H9 (cell line): ENCODE data around the gene SELENOF. TPM values are rescaled to one million over a fixed set of nuclear protein-coding genes. Genes with fewer than 3 reads are reported as not detected.

Experiments
- DNase-seq: peaks from one replicate; pipeline ENCODE4 v3.0.0-alpha.2; 2017
- H2AFZ ChIP-seq: one replicate; pipeline ENCODE4 v1.6.1; 2013; ENCODE audit warnings: mild to moderate bottlenecking, low read length, control low read depth, moderate library complexity
- H2AK5ac ChIP-seq: 2 replicates; pipeline ENCODE4 v1.6.1; 2013; ENCODE audit warnings: low read length, control low read depth, mixed read lengths; ENCODE audit not compliant: insufficient read length
- H2BK120ac ChIP-seq: one replicate; pipeline ENCODE4 v1.6.1; 2013; ENCODE audit warnings: low read depth, mild to moderate bottlenecking, low read length, control low read depth, inconsistent platforms; ENCODE audit not compliant: poor library complexity, severe bottlenecking
- H2BK12ac ChIP-seq: 2 replicates; pipeline ENCODE4 v1.6.1; 2013; ENCODE audit warnings: low read length, control low read depth, mixed read lengths, low read depth; ENCODE audit not compliant: insufficient read length
- H2BK15ac ChIP-seq: 2 replicates; pipeline ENCODE4 v1.6.1; 2013; ENCODE audit warnings: low read depth, low read length, control low read depth
- H2BK20ac ChIP-seq: one replicate; pipeline ENCODE4 v1.6.1; 2013; ENCODE audit warnings: low read depth, mild to moderate bottlenecking, low read length, control low read depth, inconsistent platforms; ENCODE audit not compliant: poor library complexity, severe bottlenecking
- H2BK5ac ChIP-seq: 2 replicates; pipeline ENCODE4 v1.6.1; 2013; ENCODE audit warnings: low read length, control low read depth, mixed read lengths; ENCODE audit not compliant: insufficient read length
- H3K14ac ChIP-seq: 2 replicates; pipeline ENCODE4 v1.6.1; 2013; ENCODE audit warnings: low read length, control low read depth; ENCODE audit not compliant: insufficient read depth
- H3K18ac ChIP-seq: 2 replicates; pipeline ENCODE4 v1.6.1; 2013; ENCODE audit warnings: low read depth, mild to moderate bottlenecking, mixed read lengths, low read length, control low read depth; ENCODE audit not compliant: insufficient read length
- H3K23ac ChIP-seq: 2 replicates; pipeline ENCODE4 v1.6.1; 2013; ENCODE audit warnings: low read length, control low read depth, mixed read lengths, low read depth; ENCODE audit not compliant: insufficient read length
- H3K23me2 ChIP-seq: 2 replicates; pipeline ENCODE4 v1.6.1; 2013; ENCODE audit warnings: low read depth, mild to moderate bottlenecking, mixed read lengths, low read length, control low read depth; ENCODE audit not compliant: insufficient read length, poor library complexity, severe bottlenecking
- H3K27ac ChIP-seq: 2 replicates; pipeline ENCODE4 v1.5.1; 2013; ENCODE audit warnings: low read length, control low read depth, mixed read lengths, low read depth; ENCODE audit not compliant: insufficient read length
- H3K27me3 ChIP-seq: 2 replicates; pipeline ENCODE4 v1.6.1; 2013; ENCODE audit warnings: low read length, control low read depth, inconsistent platforms; ENCODE audit not compliant: insufficient read depth
- H3K4ac ChIP-seq: 2 replicates; pipeline ENCODE4 v1.6.1; 2013; ENCODE audit warnings: low read depth, mild to moderate bottlenecking, control low read depth, inconsistent platforms, low read length, moderate library complexity
- H3K4me1 ChIP-seq: 2 replicates; pipeline ENCODE4 v1.6.1; 2013; ENCODE audit warnings: low read length, control low read depth, inconsistent platforms; ENCODE audit not compliant: insufficient read depth
- H3K4me2 ChIP-seq: 2 replicates; pipeline ENCODE4 v1.6.1; 2013; ENCODE audit warnings: low read length, control low read depth, mixed read lengths; ENCODE audit not compliant: insufficient read length, insufficient read depth
- H3K56ac ChIP-seq: 2 replicates; pipeline ENCODE4 v1.6.1; 2013; ENCODE audit warnings: low read depth, mild to moderate bottlenecking, mixed read lengths, low read length, control low read depth; ENCODE audit not compliant: insufficient read length
- H3K79me1 ChIP-seq: 2 replicates; pipeline ENCODE4 v1.6.1; 2013; ENCODE audit warnings: low read depth, mild to moderate bottlenecking, moderate library complexity, low read length, control low read depth, inconsistent platforms; ENCODE audit not compliant: insufficient read depth, poor library complexity, severe bottlenecking
- H3K79me2 ChIP-seq: 2 replicates; pipeline ENCODE4 v1.6.1; 2013; ENCODE audit warnings: low read length, control low read depth, inconsistent platforms; ENCODE audit not compliant: insufficient read depth
- H3K9ac ChIP-seq: 2 replicates; pipeline ENCODE4 v1.6.1; 2013; ENCODE audit warnings: low read length, control low read depth, mixed read lengths; ENCODE audit not compliant: insufficient read length; ENCODE audit errors: extremely low read depth
- H3K9me3 ChIP-seq: one replicate; pipeline ENCODE4 v1.6.1; 2013; ENCODE audit warnings: low read depth, low read length, inconsistent platforms; ENCODE audit not compliant: control insufficient read depth
- H3T11ph ChIP-seq: one replicate; pipeline ENCODE4 v1.6.1; 2013; ENCODE audit warnings: mild to moderate bottlenecking, low read length, control low read depth, inconsistent platforms
- H4K20me1 ChIP-seq: one replicate; pipeline ENCODE4 v1.6.1; 2013; ENCODE audit not compliant: control insufficient read depth, insufficient read length, insufficient read depth
- H4K5ac ChIP-seq: 2 replicates; pipeline ENCODE4 v1.6.1; 2013; ENCODE audit warnings: low read depth, mild to moderate bottlenecking, mixed read lengths, low read length, control low read depth; ENCODE audit not compliant: insufficient read length
- H4K8ac ChIP-seq: replicated peaks from 2 replicates; pipeline ENCODE4 v1.6.1; 2013; ENCODE audit warnings: low read length, control low read depth, mixed read lengths, low read depth; ENCODE audit not compliant: insufficient read length
- H4K91ac ChIP-seq: 2 replicates; pipeline ENCODE4 v1.6.1; 2013; ENCODE audit warnings: low read depth, mild to moderate bottlenecking, moderate library complexity, mixed read lengths, low read length, control low read depth; ENCODE audit not compliant: insufficient read length
- H3K27ac Mint-ChIP-seq, 3 experiments: 2 replicates in 2 of 3; 3 replicates in 1 of 3; pipeline ENCODE4 v1.8.0; 2020 to 2021; ENCODE audit warnings: mixed read lengths in 3 of 3, mild to moderate bottlenecking in 1 of 3, moderate library complexity in 1 of 3
- H3K27me3 Mint-ChIP-seq: 2 replicates; pipeline ENCODE4 v1.8.0; 2021; ENCODE audit warnings: low read depth, mild to moderate bottlenecking, moderate library complexity, mixed read lengths
- H3K36me3 Mint-ChIP-seq, 3 experiments: 2 replicates in 2 of 3; 3 replicates in 1 of 3; pipeline ENCODE4 v1.8.0; 2020 to 2021; ENCODE audit warnings: low read depth in 3 of 3, mixed read lengths in 3 of 3; ENCODE audit not compliant: insufficient read depth in 1 of 3
- H3K4me1 Mint-ChIP-seq, 2 experiments: 2 replicates each; pipeline ENCODE4 v1.8.0; 2020; ENCODE audit warnings: mixed read lengths in 2 of 2
- H3K4me3 Mint-ChIP-seq, 2 experiments: 2 replicates in 1 of 2; 3 replicates in 1 of 2; pipeline ENCODE4 v1.8.0; 2020 to 2021; ENCODE audit warnings: mild to moderate bottlenecking in 2 of 2, mixed read lengths in 2 of 2, moderate library complexity in 1 of 2
- H3K9me3 Mint-ChIP-seq, 2 experiments: 2 replicates in 1 of 2; 3 replicates in 1 of 2; pipeline ENCODE4 v1.8.0; 2020; ENCODE audit warnings: mild to moderate bottlenecking in 2 of 2, mixed read lengths in 2 of 2, moderate library complexity in 1 of 2
- WGBS: extraction: QIAGEN DNeasy Blood & Tissue Kit; methylation state at CpG from one replicate; pipeline ENCODE4 v1.1.7; 2013; ENCODE audit warnings: missing lambda C conversion rate, low lambda C conversion rate, mixed read lengths; ENCODE audit not compliant: insufficient read length; ENCODE audit errors: extremely low coverage; 5-methylcytosine and 5-hydroxymethylcytosine counted together
- total RNA-seq: library from RNA; stranded (reverse); gene quantifications from 2 replicates; pipeline ENCODE4 v1.2.1, GENCODE V29; 2021
- TF ChIP-seq, protein P1 (sequence below): fragments of 200-600 bp; sonication (generic); conservative IDR thresholded peaks from 3 replicates; pipeline ENCODE4 v1.8.0; 2021; ENCODE audit warnings: antibody characterized with exemption, mild to moderate bottlenecking

The SELENOF gene
- total RNA-seq, 1 experiment from 2014 or later, result 143 TPM

DNA sequence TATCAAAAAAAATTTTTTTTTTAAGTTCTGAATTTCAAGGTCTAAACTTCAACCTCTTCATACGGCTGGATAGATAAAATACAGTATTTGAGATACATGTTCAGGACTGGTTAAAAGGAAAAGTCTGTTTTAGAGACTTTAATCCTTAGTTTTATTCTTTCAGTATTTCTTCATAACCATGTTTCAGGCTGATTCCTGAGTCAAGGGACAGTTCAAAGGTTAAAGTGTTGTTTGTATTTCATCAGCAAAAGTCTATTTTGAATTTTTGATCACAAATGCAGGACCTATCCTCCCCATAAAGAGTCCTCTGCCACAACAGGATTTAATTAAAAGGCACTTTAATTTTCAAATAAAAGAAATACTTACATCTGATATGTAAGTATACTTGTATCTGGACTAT lies 53.5 kb downstream of the SELENOF start:
- H3K27me3 ChIP-seq, result no peaks in the 10 kb centered on the region
- H2AFZ ChIP-seq, result no peak overlapping the region
- no peak overlapping the region for H3K4me3 Mint-ChIP-seq
- H2AK5ac ChIP-seq, result no peak overlapping the region
- H3K56ac ChIP-seq, result no peak overlapping the region
- no peak overlapping the region for H3K4ac ChIP-seq
- H2BK12ac ChIP-seq, result no peak overlapping the region
- TF ChIP-seq, protein P1, sequence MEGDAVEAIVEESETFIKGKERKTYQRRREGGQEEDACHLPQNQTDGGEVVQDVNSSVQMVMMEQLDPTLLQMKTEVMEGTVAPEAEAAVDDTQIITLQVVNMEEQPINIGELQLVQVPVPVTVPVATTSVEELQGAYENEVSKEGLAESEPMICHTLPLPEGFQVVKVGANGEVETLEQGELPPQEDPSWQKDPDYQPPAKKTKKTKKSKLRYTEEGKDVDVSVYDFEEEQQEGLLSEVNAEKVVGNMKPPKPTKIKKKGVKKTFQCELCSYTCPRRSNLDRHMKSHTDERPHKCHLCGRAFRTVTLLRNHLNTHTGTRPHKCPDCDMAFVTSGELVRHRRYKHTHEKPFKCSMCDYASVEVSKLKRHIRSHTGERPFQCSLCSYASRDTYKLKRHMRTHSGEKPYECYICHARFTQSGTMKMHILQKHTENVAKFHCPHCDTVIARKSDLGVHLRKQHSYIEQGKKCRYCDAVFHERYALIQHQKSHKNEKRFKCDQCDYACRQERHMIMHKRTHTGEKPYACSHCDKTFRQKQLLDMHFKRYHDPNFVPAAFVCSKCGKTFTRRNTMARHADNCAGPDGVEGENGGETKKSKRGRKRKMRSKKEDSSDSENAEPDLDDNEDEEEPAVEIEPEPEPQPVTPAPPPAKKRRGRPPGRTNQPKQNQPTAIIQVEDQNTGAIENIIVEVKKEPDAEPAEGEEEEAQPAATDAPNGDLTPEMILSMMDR, result no peak
- H4K8ac ChIP-seq, result no peak overlapping the region
- DNase-seq, result no peak
- no peak overlapping the region for H3K23ac ChIP-seq
- H3K18ac ChIP-seq, result no peak overlapping the region
- no peak overlapping the region for H3K27ac Mint-ChIP-seq
- no peak overlapping the region for H3K4me2 ChIP-seq
- H3K9ac ChIP-seq, result no peak overlapping the region
- no peak overlapping the region for H4K5ac ChIP-seq
- no peaks in the 10 kb centered on the region for H3K9me3 Mint-ChIP-seq
- no peak overlapping the region for H2BK20ac ChIP-seq
- WGBS, result no CpG with 5 or more reads among the region's 1 CpG
- H4K20me1 ChIP-seq, result no peaks in the 10 kb centered on the region
- no peak overlapping the region for H3K14ac ChIP-seq
- H3K79me2 ChIP-seq, result no peaks in the 10 kb centered on the region
- H2BK120ac ChIP-seq, result no peak overlapping the region
- H3K23me2 ChIP-seq, result no peaks in the 10 kb centered on the region
- H2BK15ac ChIP-seq, result no peak overlapping the region
- no peak overlapping the region for H4K91ac ChIP-seq
- H3K36me3 Mint-ChIP-seq, result peaks cover 0 to 6% (median 0%) of the 10 kb centered on the region in 3 experiments; a peak in 2 of 7 replicates
- no peaks in the 10 kb centered on the region for H3K9me3 ChIP-seq
- no peaks in the 10 kb centered on the region for H3K4me1 ChIP-seq
- peaks cover 5% of the 10 kb centered on the region for H3K79me1 ChIP-seq
- H3T11ph ChIP-seq, result no peak overlapping the region
- H3K27ac ChIP-seq, result no peak overlapping the region
- peaks cover 0 to 2% of the 10 kb centered on the region in 2 experiments; a peak in 1 of 4 replicates for H3K4me1 Mint-ChIP-seq
- H2BK5ac ChIP-seq, result no peak overlapping the region
- no peaks in the 10 kb centered on the region for H3K27me3 Mint-ChIP-seq
